Frontal cortex (tissue), 4 donors: ENCODE data around the gene GABRG3. TPM values are rescaled to one million over a fixed set of nuclear protein-coding genes. Genes with fewer than 3 reads are reported as not detected.
"Not testable (repeated sequence)": the region's sequence is repeated elsewhere in the genome, so short reads cannot be mapped to it uniquely, and the experiment has no call there.

Experiments used
- DNase-seq, 2 donors: peaks; one replicate each; pipeline ENCODE4 v3.0.0; 2012; ENCODE audit warnings: low spot score in 2 of 2
- FAIRE-seq: peaks from 2 replicates; lab custom pipeline; 2012; peaks lifted over from hg19 to GRCh38; lab: Jason Lieb, UNC
- total RNA-seq: library from RNA; depleted of rRNA; stranded (reverse); fragments of >200 nt; gene quantifications from one replicate; pipeline ENCODE4 v1.2.3, GENCODE V29; 2014
- donor health status: control.
- donor health status: control.
- donor health status: control.

The GABRG3 gene
- total RNA-seq, 1 donor from 2014 or later, result 24.1 TPM

DNA sequence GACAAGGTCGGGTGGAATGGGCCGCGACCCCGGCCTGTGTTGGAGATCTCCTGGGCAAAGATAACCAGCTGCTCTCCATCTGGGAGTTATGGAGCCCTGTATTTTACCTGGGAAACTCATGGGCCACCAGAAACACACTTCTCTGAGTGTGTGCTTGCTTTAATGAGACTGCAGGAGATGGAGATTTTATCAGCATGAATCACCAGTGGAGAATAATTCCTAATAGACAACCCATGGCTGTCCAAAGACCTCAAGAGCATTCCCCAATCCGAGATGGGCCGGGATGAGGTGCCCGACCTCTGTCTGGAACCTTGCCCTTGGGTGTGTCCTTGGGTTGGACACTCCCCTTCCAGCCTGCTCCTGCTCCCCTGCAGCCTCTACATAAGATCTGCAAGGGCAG lies 389.3 kb downstream of the GABRG3 start:
- FAIRE-seq (no peak), DNase-seq (no peak)

DNA sequence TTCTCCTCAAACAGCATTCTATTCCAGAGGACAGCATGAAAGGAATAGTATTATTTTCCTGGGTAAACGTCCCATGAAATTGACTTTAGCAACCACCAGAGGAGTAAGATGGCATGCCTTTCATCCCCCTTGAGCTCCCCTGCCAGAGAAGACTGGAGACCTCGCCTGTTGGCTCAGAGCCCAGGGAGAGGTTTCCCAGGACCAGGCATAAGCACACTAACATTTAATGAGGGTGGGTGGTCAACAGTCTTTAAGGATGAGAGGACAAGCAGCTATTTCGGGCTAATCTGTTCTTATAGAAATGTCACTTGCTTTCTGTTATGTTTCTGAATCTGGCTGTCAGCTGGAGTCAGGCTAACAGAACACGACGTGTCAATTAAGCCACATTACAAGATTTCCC lies 390.5 kb downstream of the GABRG3 start:
- no peak for FAIRE-seq
- no peak for DNase-seq

GRCh38 chr15:27365456-27365855 lies 394.5 kb downstream of the GABRG3 start:
- DNase-seq (no peak), FAIRE-seq (no peak)

GRCh38 chr15:27377391-27377790 lies 406.4 kb downstream of the GABRG3 start:
- not testable (repeated sequence) for DNase-seq, FAIRE-seq

- DNase-seq (no peak), FAIRE-seq (no peak)
Observed at GRCh38 chr15:27382361-27383025, 411.5 kb downstream of the GABRG3 start.

- FAIRE-seq (no peak), DNase-seq (no peak)
Observed at GRCh38 chr15:27383726-27384125, 412.7 kb downstream of the GABRG3 start.

- FAIRE-seq (no peak), DNase-seq (no peak)
Observed at GRCh38 chr15:27392163-27392562, 421.2 kb downstream of the GABRG3 start.

GRCh38 chr15:27396521-27396920 lies 425.5 kb downstream of the GABRG3 start:
- DNase-seq, result no peak
- no peak for FAIRE-seq

DNA sequence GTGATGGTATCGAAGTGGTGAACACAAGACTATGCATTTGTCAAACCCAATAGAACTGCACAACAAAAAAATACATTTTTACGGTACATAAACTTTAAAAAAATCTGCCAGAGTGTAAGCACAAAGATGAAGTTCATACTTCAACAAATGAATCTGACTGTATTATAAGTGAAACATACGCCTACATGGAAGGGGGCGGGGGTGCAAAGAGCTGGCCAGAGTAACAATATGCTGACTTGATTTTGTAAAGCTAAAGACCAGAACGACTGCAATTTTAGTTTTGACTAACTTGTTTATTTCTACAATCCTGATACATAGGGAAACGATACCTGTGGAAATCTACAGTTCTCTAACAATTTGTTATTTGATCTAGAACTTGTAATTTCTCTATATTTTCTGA lies 426.0 kb downstream of the GABRG3 start:
- DNase-seq (no peak), FAIRE-seq (no peak)

- FAIRE-seq (no peak), DNase-seq (no peak)
Observed at GRCh38 chr15:27398631-27399161, 427.7 kb downstream of the GABRG3 start.

GRCh38 chr15:27399241-27399640 lies 428.3 kb downstream of the GABRG3 start:
- DNase-seq, result no peak
- FAIRE-seq, result no peak

DNA sequence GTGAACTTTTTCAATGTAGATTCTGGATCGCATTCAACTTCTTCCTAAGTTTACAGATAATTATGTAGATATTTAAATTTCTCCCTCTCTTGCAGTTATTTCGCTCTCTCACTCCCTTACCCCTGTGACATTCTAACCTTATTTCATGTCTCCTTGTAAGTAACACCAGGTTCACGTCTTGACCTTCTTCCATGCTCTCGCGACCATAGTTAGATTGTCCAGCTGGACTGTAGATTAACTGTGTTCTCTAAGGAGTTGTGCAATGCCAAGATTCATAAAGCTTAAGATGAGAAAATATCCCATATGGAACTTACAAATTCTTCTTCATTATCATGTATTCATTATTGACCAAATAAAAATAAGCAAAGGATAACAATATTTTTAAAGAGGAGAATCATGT lies 430.5 kb downstream of the GABRG3 start:
- no peak for DNase-seq
- no peak for FAIRE-seq

- DNase-seq, result no peak
- FAIRE-seq, result no peak
Observed at GRCh38 chr15:27408428-27408827, 437.4 kb downstream of the GABRG3 start.

DNA sequence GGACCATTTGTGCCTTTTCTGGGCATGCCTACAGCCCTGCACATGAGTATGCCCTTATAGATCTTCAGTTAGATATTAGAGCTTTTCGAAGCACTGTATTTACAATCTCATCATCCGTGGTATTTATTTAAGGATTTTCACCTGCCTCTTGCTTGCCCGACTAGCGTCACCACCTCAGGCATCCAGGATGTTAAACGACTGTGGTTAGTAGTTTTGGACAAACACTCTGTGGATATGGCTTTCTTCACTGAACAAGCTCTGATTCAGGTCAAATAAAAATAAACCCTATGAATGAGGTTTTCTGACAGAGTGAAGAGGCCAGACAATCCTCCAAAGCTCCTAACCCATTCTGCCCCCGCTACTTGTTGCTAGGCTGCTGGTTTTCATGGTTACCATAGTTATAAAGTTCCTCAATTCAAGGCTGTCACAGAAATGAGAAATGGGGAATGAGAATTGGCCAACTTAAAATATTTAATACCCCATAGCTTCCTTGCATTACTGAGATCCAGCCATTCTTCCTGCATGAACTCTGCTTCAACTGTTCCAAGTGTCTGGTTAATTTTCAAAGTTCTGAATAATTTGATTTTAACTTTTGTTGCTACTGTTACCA lies 440.1 kb downstream of the GABRG3 start:
- FAIRE-seq (no peak), DNase-seq (no peak)

DNA sequence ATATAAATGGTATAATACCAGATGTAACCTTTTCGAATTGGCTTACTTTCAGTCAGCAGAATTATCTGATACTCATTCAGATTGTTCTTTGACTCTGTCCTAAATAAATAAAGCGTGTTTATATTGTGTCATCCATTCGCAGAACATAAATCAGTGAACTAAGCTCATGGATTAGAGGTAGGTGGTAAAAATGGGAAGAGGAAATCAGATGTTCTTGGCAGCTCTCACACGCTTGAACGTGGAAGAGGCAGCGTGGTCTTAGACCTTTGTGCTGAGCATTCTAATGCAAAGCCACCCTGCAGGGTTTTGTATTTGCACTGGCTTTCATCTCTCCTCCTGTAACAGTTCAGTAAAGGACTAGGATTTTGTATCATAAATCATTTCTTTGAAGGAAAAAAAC lies 441.4 kb downstream of the GABRG3 start:
- FAIRE-seq, result no peak
- no peak for DNase-seq

GRCh38 chr15:27414168-27414870 lies 443.3 kb downstream of the GABRG3 start:
- DNase-seq, result no peak
- FAIRE-seq, result no peak

- peak in 1 of 2 donors; percentile 20 for DNase-seq
- FAIRE-seq, result no peak
Observed at GRCh38 chr15:27418726-27419125, 447.7 kb downstream of the GABRG3 start.

GRCh38 chr15:27422997-27423396 lies 452.0 kb downstream of the GABRG3 start:
- DNase-seq, result no peak
- no peak for FAIRE-seq

- DNase-seq (no peak), FAIRE-seq (no peak)
Observed at GRCh38 chr15:27426805-27427204, 455.8 kb downstream of the GABRG3 start.

GRCh38 chr15:27427276-27427675 lies 456.3 kb downstream of the GABRG3 start:
- no peak for FAIRE-seq
- no peak for DNase-seq

- no peak for DNase-seq
- no peak for FAIRE-seq
Observed at GRCh38 chr15:27428151-27428550, 457.2 kb downstream of the GABRG3 start.
